DND-41 (cell line): ENCODE measurements around the gene CIC.
"Not testable (repeated sequence)": the region's sequence is repeated elsewhere in the genome, so short reads cannot be mapped to it uniquely, and the experiment has no call there.

Experiments used
- ATAC-seq: fragments of 200-7000 bp; cut with Tn5 transposase; 3 replicates; pipeline ENCODE4 v1.9.1; 2021; ENCODE audit warnings: low read depth; ENCODE audit not compliant: insufficient read depth
- DNase-seq: peaks from one replicate; pipeline ENCODE4 v3.0.0-alpha.2; 2020
- H2AFZ ChIP-seq: 2 replicates; pipeline ENCODE4 v1.6.0; 2012; ENCODE audit warnings: low read depth, low read length
- H3K27ac ChIP-seq: 2 replicates; pipeline ENCODE4 v1.5.1; 2012; ENCODE audit warnings: low read length, inconsistent platforms
- H3K27me3 ChIP-seq: fragments of 200-600 bp; sonication (generic); 2 replicates; pipeline ENCODE4 v1.6.0; 2012; ENCODE audit warnings: low read length, mild to moderate bottlenecking, inconsistent platforms; ENCODE audit not compliant: insufficient read depth, poor library complexity
- H3K36me3 ChIP-seq: 2 replicates; pipeline ENCODE4 v1.5.1; 2012; ENCODE audit warnings: low read length, inconsistent platforms; ENCODE audit not compliant: insufficient read depth
- H3K4me1 ChIP-seq: 2 replicates; pipeline ENCODE4 v1.5.1; 2012; ENCODE audit warnings: mild to moderate bottlenecking, low read length; ENCODE audit not compliant: insufficient read depth
- H3K4me2 ChIP-seq: 2 replicates; pipeline ENCODE4 v1.6.0; 2012; ENCODE audit warnings: mild to moderate bottlenecking, moderate library complexity, low read length, inconsistent platforms; ENCODE audit not compliant: insufficient read depth
- H3K4me3 ChIP-seq, 2 experiments: fragments of 200-600 bp in 1 of 2; shearing (Covaris generic) in 1 of 2; 2 replicates each; pipeline ENCODE4 v1.5.1; 2012 to 2016; ENCODE audit warnings: inconsistent platforms in 2 of 2, low read length in 2 of 2, mild to moderate bottlenecking in 2 of 2, low read depth in 1 of 2, moderate library complexity in 1 of 2
- H3K79me2 ChIP-seq: 2 replicates; pipeline ENCODE4 v1.6.0; 2012; ENCODE audit warnings: low read length, inconsistent platforms; ENCODE audit not compliant: insufficient read depth
- H3K9ac ChIP-seq: 2 replicates; pipeline ENCODE4 v1.6.0; 2012; ENCODE audit warnings: low read depth, mild to moderate bottlenecking, inconsistent platforms, low read length, moderate library complexity
- H3K9me3 ChIP-seq: 2 replicates; pipeline ENCODE4 v1.5.1; 2012; ENCODE audit warnings: low read length, moderate library complexity, mild to moderate bottlenecking, inconsistent platforms; ENCODE audit not compliant: insufficient read depth, severe bottlenecking
- H4K20me1 ChIP-seq: 2 replicates; pipeline ENCODE4 v1.6.0; 2012; ENCODE audit warnings: low read length; ENCODE audit not compliant: insufficient read depth
- CTCF ChIP-seq: IDR thresholded peaks from 2 replicates; pipeline ENCODE4 v1.5.1; 2012; ENCODE audit warnings: borderline replicate concordance, low read length, moderate library complexity, mild to moderate bottlenecking; ENCODE audit not compliant: poor library complexity, severe bottlenecking; ENCODE audit errors: extremely low read depth
- EZH2 ChIP-seq: IDR thresholded peaks from 3 replicates; pipeline ENCODE4 v1.6.1; 2012; ENCODE audit warnings: borderline replicate concordance, low read depth, mild to moderate bottlenecking, moderate library complexity, low read length, inconsistent platforms; ENCODE audit not compliant: severe bottlenecking

The CIC gene

GRCh38 chr19:42254850-42255765 is 13.9 kb upstream of the CIC start, which contains the start of gene ERF:
Gene ERF (minus strand): TSS chr19:42255128. CDS start chr19:42254999, 129 bp downstream.
- ATAC-seq (peak; percentile 69), DNase-seq (peak; percentile 93)
- Histone ChIP-seq H3K27ac (peak within 1 kb of the TSS; percentile 98), H3K36me3 (peaks cover 13% of the 10 kb centered on the region), H3K27me3 (no peaks in the 10 kb centered on the region), H3K4me1 (peaks cover 28% of the 10 kb centered on the region), H3K79me2 (peaks cover 44% of the 10 kb centered on the region), H4K20me1 (peaks cover 25% of the 10 kb centered on the region), H3K9ac (peak within 1 kb of the TSS; percentile 98), H3K4me3 (peak within 1 kb of the TSS; percentile 90 to 98), H3K4me2 (peak within 1 kb of the TSS; percentile 90), H2AFZ (peak within 1 kb of the TSS; percentile 80), H3K9me3 (no peaks in the 10 kb centered on the region)
- TF ChIP-seq CTCF (no peak), EZH2 (no peak)

- Histone ChIP-seq H4K20me1 (peaks cover 16% of the 10 kb centered on the region), H3K36me3 (peaks cover 4% of the 10 kb centered on the region; the same call in 1 of the 2 replicates), H3K4me2 (peak overlapping the region; percentile 90), H3K9me3 (no peaks in the 10 kb centered on the region), H3K9ac (peak overlapping the region; percentile 98), H3K4me1 (peaks cover 28% of the 10 kb centered on the region), H3K4me3 (peak overlapping the region; percentile 43 to 98; a peak in 3 of 4 replicates), H2AFZ (peak overlapping the region; percentile 75), H3K79me2 (peaks cover 34% of the 10 kb centered on the region), H3K27me3 (no peaks in the 10 kb centered on the region), H3K27ac (peak overlapping the region; percentile 68; the same call in 1 of the 2 replicates)
- no peak for ATAC-seq
- no peak for DNase-seq
- TF ChIP-seq CTCF = no peak
- no peak for TF ChIP-seq EZH2
These were observed 13.0 kb upstream of the CIC start for GRCh38 chr19:42255766-42256745.

GRCh38 chr19:42257842-42258241 is 11.2 kb upstream of the CIC start:
- not testable (repeated sequence) for ATAC-seq, H3K9ac ChIP-seq, H3K4me3 ChIP-seq, H2AFZ ChIP-seq, H3K9me3 ChIP-seq, H3K27me3 ChIP-seq, H3K36me3 ChIP-seq, DNase-seq, H3K4me2 ChIP-seq, H3K27ac ChIP-seq, H4K20me1 ChIP-seq
- peaks cover 17% of the 10 kb centered on the region for H3K79me2 ChIP-seq
- H3K4me1 ChIP-seq = peaks cover 14% of the 10 kb centered on the region
